AG04450 (cell line): Measurements from ENCODE around the gene PLIN5. TPM values are rescaled to one million over a fixed set of nuclear protein-coding genes. Genes with fewer than 3 reads are reported as not detected.

Experiments
- CTCF ChIA-PET: fragments of 300-600, 350-600 bp; formaldehyde crosslinking; extraction: SDS; loops from one replicate; lab custom pipeline; 2022; ENCODE audit warnings: antibody characterized with exemption, inconsistent platforms; lab: Charles Lee
- POLR2A ChIA-PET: fragments of 350-600 bp; formaldehyde crosslinking; extraction: SDS; loops from one replicate; lab custom pipeline; 2021; ENCODE audit warnings: antibody characterized with exemption, inconsistent platforms; lab: Yijun Ruan, JAX
- DNase-seq: peaks from one replicate; pipeline ENCODE4 v3.0.0-alpha.2; 2011; ENCODE audit warnings: low read depth, low spot score
- H3K27ac ChIP-seq: one replicate; pipeline ENCODE4 v1.5.1; 2012; ENCODE audit warnings: low read depth, low read length, control low read depth
- H3K27me3 ChIP-seq: one replicate; pipeline ENCODE4 v1.6.0; 2012; ENCODE audit warnings: low read length; ENCODE audit not compliant: control insufficient read depth, insufficient read depth
- H3K4me3 ChIP-seq: 2 replicates; pipeline ENCODE4 v1.5.1; 2011; ENCODE audit warnings: mild to moderate bottlenecking, low read depth, low read length, control low read depth
- H3K9me3 ChIP-seq: 2 replicates; pipeline ENCODE4 v1.5.1; 2012; ENCODE audit warnings: low read length; ENCODE audit not compliant: control insufficient read depth, insufficient read depth
- CTCF ChIP-seq: IDR thresholded peaks from 2 replicates; pipeline ENCODE4 v1.5.1; 2011; ENCODE audit warnings: low read depth, low read length, control low read depth, inconsistent platforms
- polyA plus RNA-seq: library from polyadenylated mRNA; depleted of rRNA; stranded (reverse); fragments of >200 nt; gene quantifications from 2 replicates; pipeline ENCODE4 v1.2.3, GENCODE V29; 2011

PLIN5 gene
- polyA plus RNA-seq, 1 experiment, result not detected

GRCh38 chr19:4516939-4517300 lies 18.1 kb downstream of the PLIN5 start:
- H3K27me3 ChIP-seq, result no peaks in the 10 kb centered on the region
- H3K27ac ChIP-seq, result no peak overlapping the region
- no peaks in the 10 kb centered on the region; the same call in 1 of the 2 replicates for H3K9me3 ChIP-seq
- no peak for DNase-seq
- POLR2A ChIA-PET, result interaction anchor here (0.6 kb wide), 1 partner anchor 135 kb away, joined by 3 read pairs; no protein-coding TSS in a partner anchor
- no peak overlapping the region for H3K4me3 ChIP-seq
- CTCF ChIA-PET, result interaction anchor here (1.4 kb wide), 1 partner anchor 8 kb away, joined by 9 read pairs; no protein-coding TSS in a partner anchor
- TF ChIP-seq CTCF, result no peak

GRCh38 chr19:4516199-4516938 lies 18.7 kb downstream of the PLIN5 start:
- Histone ChIP-seq H3K27me3 (no peaks in the 10 kb centered on the region), H3K9me3 (no peaks in the 10 kb centered on the region; the same call in 1 of the 2 replicates), H3K4me3 (no peak overlapping the region), H3K27ac (no peak overlapping the region)
- CTCF ChIA-PET, result interaction anchor here (0.6 to 1.4 kb wide), 2 partner anchors 9 to 120 kb away, joined by 4 to 9 read pairs; no protein-coding TSS in a partner anchor
- no peak for DNase-seq
- POLR2A ChIA-PET, result interaction anchor here (0.6 kb wide), 1 partner anchor 134 kb away, joined by 3 read pairs; no protein-coding TSS in a partner anchor
- TF ChIP-seq CTCF, result no peak

- ChIA-PET POLR2A (no interaction called here), CTCF (interaction anchor here (0.9 to 1.4 kb wide), 2 partner anchors 10 kb away, joined by 3 to 9 read pairs; no protein-coding TSS in a partner anchor)
- Histone ChIP-seq H3K27me3 (no peaks in the 10 kb centered on the region), H3K4me3 (no peak overlapping the region), H3K9me3 (peaks cover under 1% of the 10 kb centered on the region; the same call in 1 of the 2 replicates), H3K27ac (no peak overlapping the region)
- no peak for DNase-seq
- no peak for TF ChIP-seq CTCF
These were observed 19.3 kb downstream of the PLIN5 start for GRCh38 chr19:4515732-4516131.

- H3K4me3 ChIP-seq, result no peak overlapping the region
- H3K27ac ChIP-seq, result no peak overlapping the region
- TF ChIP-seq CTCF, result no peak
- H3K27me3 ChIP-seq, result no peaks in the 10 kb centered on the region
- DNase-seq, result no peak
- ChIA-PET CTCF (no interaction called here), POLR2A (no interaction called here)
- H3K9me3 ChIP-seq, result peaks cover 5% of the 10 kb centered on the region; the same call in 1 of the 2 replicates
These were observed 21.8 kb downstream of the PLIN5 start for GRCh38 chr19:4513248-4513647.

- CTCF ChIA-PET, result no interaction called here
- H3K27ac ChIP-seq, result no peak overlapping the region
- POLR2A ChIA-PET, result no interaction called here
These were observed 23.0 kb downstream of the PLIN5 start for GRCh38 chr19:4512070-4512469.

More at GRCh38 chr19:4512070-4512469, 23.0 kb downstream of the PLIN5 start:
- DNase-seq, result no peak
- Histone ChIP-seq H3K4me3 (no peak overlapping the region), H3K27me3 (no peaks in the 10 kb centered on the region), H3K9me3 (peaks cover 5% of the 10 kb centered on the region; the same call in 1 of the 2 replicates)
- TF ChIP-seq CTCF, result no peak
